ENCODE measurements around the gene PAQR5.

The PAQR5 gene

DNA sequence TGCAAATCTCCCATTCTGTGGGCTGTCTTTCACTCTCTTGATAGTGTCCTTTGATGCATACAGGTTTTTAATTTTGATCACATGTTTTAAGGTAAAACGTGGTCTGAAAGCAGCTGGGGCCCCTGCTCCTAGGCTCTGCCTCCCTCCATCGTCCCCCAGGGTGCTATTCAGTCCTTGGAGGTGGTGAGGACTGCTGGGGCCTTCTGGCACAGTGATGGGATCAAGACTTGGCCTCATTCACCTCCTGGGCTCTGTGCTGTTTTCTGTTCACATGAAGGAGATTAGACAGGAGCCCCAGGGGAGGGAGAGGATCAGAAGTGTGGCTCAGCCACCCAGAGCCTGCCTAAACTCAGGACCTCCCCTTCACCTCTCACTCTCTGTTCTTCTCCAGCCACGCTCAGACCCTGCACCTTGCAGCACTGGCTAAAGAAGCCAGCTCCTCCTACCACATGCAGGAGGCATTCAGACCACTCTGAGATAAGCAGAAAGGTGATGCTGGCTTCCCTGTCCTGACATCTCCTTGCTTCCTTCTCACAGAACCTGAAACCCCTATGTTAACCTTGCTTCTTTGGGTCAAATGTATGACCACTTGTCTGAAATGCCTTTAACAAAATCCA, 43.9 kb downstream of the PAQR5 start:
- no peak overlapping the region for H3K4me3 ChIP-seq (ENCODE audit: low read length)
- no peak for TF ChIP-seq ZNF274 (IDR thresholded peaks at IDR 0.05; ENCODE audit: low read depth, low read length)

- TF ChIP-seq ZNF274 (IDR thresholded peaks at IDR 0.05; ENCODE audit: low read depth, low read length), result no peak
- H3K4me3 ChIP-seq (ENCODE audit: low read length), result no peak overlapping the region
Observed at GRCh38 chr15:69343133-69343532, 44.4 kb downstream of the PAQR5 start.

GRCh38 chr15:69344238-69344637, 45.5 kb downstream of the PAQR5 start:
- H3K4me3 ChIP-seq (ENCODE audit: low read length), result no peak overlapping the region
- no peak for TF ChIP-seq ZNF274 (IDR thresholded peaks at IDR 0.05; ENCODE audit: low read depth, low read length)

- no peak overlapping the region for H3K4me3 ChIP-seq (ENCODE audit: low read length)
- no peak for TF ChIP-seq ZNF274 (IDR thresholded peaks at IDR 0.05; ENCODE audit: low read depth, low read length)
Observed at GRCh38 chr15:69346112-69346511, 47.4 kb downstream of the PAQR5 start.

GRCh38 chr15:69351333-69351732, 52.6 kb downstream of the PAQR5 start:
- H3K4me3 ChIP-seq (ENCODE audit: low read length), result no peak overlapping the region
- TF ChIP-seq ZNF274 (IDR thresholded peaks at IDR 0.05; ENCODE audit: low read depth, low read length), result no peak

- H3K4me3 ChIP-seq (ENCODE audit: low read length), result no peak overlapping the region
- no peak for TF ChIP-seq ZNF274 (IDR thresholded peaks at IDR 0.05; ENCODE audit: low read depth, low read length)
Observed at GRCh38 chr15:69351884-69352283, 53.2 kb downstream of the PAQR5 start.

DNA sequence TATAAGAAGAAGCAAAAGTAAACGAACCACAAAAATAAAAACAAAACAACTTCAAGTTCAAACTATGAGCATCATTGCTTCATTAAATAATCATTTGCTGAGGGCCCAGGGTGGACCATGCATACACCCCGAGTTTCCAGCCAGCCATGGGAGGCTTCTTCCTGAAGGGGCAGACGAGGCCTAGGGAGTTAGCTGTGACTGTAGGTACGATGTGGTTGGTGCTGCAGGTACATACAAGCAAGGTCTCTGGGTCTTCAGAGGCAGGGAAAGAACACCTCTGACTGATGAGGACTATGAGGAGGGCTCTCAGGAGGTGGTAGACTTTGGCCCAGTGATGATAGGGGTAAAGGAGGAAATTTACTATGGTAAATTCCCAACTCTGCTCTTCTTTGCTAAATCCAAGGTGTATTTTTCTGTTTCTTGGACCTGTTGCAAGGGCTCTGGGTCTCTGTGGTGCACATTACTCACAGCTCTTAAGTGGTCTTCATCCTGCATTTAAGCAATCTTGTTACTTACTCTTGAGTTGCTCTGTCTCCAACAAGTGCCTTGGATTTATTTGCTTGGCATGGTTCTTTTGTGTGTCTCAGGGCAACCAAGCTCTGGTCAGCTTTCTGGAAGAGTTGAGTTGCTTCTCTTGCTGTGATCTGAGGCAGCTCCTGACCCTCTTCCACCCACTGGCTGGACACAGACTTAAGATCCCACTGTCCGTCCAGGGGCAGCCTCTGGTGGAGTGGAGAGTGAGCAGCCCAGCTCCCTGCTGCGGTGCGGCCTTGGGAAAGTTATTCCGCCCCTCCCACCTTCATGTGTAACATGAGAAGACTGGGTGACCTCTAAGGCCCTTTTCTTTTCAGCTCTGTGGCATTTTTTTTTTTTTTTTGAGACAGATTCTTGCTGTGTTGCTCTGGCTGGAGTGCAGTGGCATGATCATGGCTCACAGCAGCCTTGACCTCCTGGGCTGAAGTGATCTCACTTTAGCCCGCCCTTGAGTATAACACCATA, 59.4 kb downstream of the PAQR5 start:
- TF ChIP-seq ZNF274 (IDR thresholded peaks at IDR 0.05; ENCODE audit: low read depth, low read length), result no peak
- no peak overlapping the region for H3K4me3 ChIP-seq (ENCODE audit: low read length)

DNA sequence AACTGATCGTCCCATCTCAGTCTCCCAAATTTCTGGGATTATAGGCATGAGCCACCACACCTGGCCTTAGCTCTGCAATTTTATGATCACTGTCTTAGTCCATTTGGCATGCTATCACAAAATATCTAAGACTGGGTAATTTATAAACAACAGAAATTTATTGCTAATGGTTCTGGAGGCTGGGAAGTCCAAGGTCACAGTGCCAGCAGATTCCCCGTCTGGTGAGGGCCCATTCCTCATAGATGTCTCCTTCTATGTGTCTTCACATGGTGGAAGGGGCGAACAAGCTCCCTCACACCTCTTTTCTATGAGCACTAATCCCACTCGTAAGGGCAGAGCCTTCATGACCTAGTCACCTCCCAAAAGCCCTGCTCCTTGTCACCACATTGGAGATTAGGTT, 60.1 kb downstream of the PAQR5 start:
- TF ChIP-seq ZNF274 (IDR thresholded peaks at IDR 0.05; ENCODE audit: low read depth, low read length), result no peak
- no peak overlapping the region for H3K4me3 ChIP-seq (ENCODE audit: low read length)

- no peak overlapping the region for H3K4me3 ChIP-seq (ENCODE audit: low read length)
- TF ChIP-seq ZNF274 (IDR thresholded peaks at IDR 0.05; ENCODE audit: low read depth, low read length), result no peak
Observed at GRCh38 chr15:69359722-69360121, 61.0 kb downstream of the PAQR5 start.

- no peak for TF ChIP-seq ZNF274 (IDR thresholded peaks at IDR 0.05; ENCODE audit: low read depth, low read length)
- no peak overlapping the region for H3K4me3 ChIP-seq (ENCODE audit: low read length)
Observed at GRCh38 chr15:69360642-69361041, 61.9 kb downstream of the PAQR5 start.

- no peak overlapping the region for H3K4me3 ChIP-seq (ENCODE audit: low read length)
- TF ChIP-seq ZNF274 (IDR thresholded peaks at IDR 0.05; ENCODE audit: low read depth, low read length), result no peak
Observed at GRCh38 chr15:69367236-69367635, 68.5 kb downstream of the PAQR5 start.

GRCh38 chr15:69369631-69370030, 70.9 kb downstream of the PAQR5 start:
- no peak for TF ChIP-seq ZNF274 (IDR thresholded peaks at IDR 0.05; ENCODE audit: low read depth, low read length)
- no peak overlapping the region for H3K4me3 ChIP-seq (ENCODE audit: low read length)

DNA sequence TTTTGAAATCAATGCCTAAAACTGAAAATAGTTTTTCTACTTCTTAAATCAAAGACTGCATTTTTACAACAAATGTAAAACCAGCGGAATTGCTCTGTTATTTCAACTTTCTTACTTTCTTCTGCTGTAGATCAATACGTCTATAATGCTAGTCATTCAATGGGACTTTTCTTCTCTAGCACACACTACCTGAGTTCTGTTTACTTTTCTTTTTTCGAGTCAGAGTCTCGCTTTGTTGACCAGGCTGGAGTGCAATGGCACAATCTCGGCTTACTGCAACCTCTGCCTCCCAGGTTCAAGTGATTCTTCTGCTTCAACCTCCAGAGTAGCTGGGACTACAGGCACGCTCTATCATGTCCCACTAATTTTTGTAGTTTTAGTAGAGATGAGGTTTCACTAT, 74.7 kb downstream of the PAQR5 start:
- TF ChIP-seq ZNF274 (IDR thresholded peaks at IDR 0.05; ENCODE audit: low read depth, low read length), result no peak
- H3K4me3 ChIP-seq (ENCODE audit: low read length), result no peak overlapping the region

GRCh38 chr15:69375151-69375790, 76.6 kb downstream of the PAQR5 start:
- no peak for TF ChIP-seq ZNF274 (IDR thresholded peaks at IDR 0.05; ENCODE audit: low read depth, low read length)
- H3K4me3 ChIP-seq (ENCODE audit: low read length), result no peak overlapping the region

Data from GM08714 (cell line).